A549 treated with GW870086 at 1 μM for 4 hours (cell line): ENCODE data around the gene TEX28. TPM values are rescaled to one million over a fixed set of nuclear protein-coding genes. Genes with fewer than 3 reads are reported as not detected.

ENCODE experiments used
- total RNA-seq: library from RNA; stranded (reverse); fragments of 200-300 nt; extraction: Qiagen RNA extraction; gene quantifications from 5 replicates; pipeline ENCODE4 v1.2.3, GENCODE V29; 2022; ENCODE audit warnings: low read depth

TEX28 gene, protein sequence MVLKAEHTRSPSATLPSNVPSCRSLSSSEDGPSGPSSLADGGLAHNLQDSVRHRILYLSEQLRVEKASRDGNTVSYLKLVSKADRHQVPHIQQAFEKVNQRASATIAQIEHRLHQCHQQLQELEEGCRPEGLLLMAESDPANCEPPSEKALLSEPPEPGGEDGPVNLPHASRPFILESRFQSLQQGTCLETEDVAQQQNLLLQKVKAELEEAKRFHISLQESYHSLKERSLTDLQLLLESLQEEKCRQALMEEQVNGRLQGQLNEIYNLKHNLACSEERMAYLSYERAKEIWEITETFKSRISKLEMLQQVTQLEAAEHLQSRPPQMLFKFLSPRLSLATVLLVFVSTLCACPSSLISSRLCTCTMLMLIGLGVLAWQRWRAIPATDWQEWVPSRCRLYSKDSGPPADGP
- total RNA-seq = 0.09 TPM in 1 of 5 replicates, not detected in the others

GRCh38 chrX:154294791-154295574 is at the start of gene TEX28:
TSS of gene TEX28 (minus strand) at chrX:154295124. CDS start at chrX:154292117, 3,007 bp downstream.

DNA sequence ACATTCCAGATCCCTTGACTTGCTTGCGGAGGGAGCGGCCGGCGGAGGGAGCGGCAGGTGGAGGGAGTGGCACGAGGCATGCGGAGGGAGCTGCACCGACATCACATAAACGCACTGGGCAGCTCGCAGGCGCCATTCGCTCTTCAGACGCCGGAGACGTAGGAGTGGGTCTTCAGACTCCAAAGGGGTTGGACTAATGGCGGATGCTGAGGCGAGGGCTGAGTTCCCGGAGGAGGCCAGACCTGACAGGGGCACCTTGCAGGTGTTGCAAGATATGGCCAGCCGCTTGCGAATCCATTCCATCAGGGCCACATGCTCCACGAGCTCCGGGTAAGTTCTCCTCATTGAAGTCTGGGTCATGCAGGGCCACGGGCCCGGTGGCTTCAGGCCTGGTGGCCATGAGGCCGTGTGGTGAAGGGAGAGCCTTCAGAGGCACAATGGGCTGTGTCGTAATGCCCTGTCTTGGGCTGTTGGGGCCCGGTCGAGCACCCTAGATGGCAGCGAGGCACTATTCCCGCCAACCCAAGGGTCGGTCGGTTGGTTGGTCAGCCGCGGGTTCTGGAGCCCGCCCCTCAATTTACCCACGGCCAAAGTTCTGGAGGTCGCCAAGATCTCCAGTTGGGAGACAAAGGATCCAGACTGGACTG is 863 bp upstream of the TEX28 start, which contains the start of gene TKTL1:
Gene TKTL1, plus strand, starts transcription at position 132 of the 647 bp plus-strand sequence. Its CDS starts 65 bp downstream, at position 197.

GRCh38 chrX:154257282-154257681 is 37.6 kb downstream of the TEX28 start, which contains the start of gene OPN1MW3:
TSS of gene OPN1MW3 (plus strand) at chrX:154257582. CDS start at chrX:154257620, 38 bp downstream.

Other genes starting within 250 kb of the TEX28 start
- gene MECP2, start 197.4 kb downstream of the TEX28 start, total RNA-seq = 17.6 to 22.6 TPM (median 18.4 TPM) in 5 replicates
- not detected in 5 replicates for gene OPN1LW, start 150.9 kb downstream of the TEX28 start, total RNA-seq
- not detected in 5 replicates for gene OPN1MW, start 112.5 kb downstream of the TEX28 start, total RNA-seq
- gene OPN1MW2, start 75.4 kb downstream of the TEX28 start, total RNA-seq = not detected in 5 replicates
- not detected in 5 replicates for gene OPN1MW3, start 37.5 kb downstream of the TEX28 start, total RNA-seq
- gene TKTL1, start 671 bp upstream of the TEX28 start, total RNA-seq = 0.10 to 0.19 TPM (median 0.17 TPM) in 3 of 5 replicates, not detected in the others
- 1,320 to 1,681 TPM (median 1,555 TPM) in 5 replicates for gene FLNA, start 79.5 kb upstream of the TEX28 start, total RNA-seq
- gene EMD, start 84.2 kb upstream of the TEX28 start, total RNA-seq = 115 to 162 TPM (median 151 TPM) in 5 replicates
- gene RPL10, start 103.3 kb upstream of the TEX28 start, total RNA-seq = 5,224 to 6,204 TPM (median 5,426 TPM) in 5 replicates
- 26.1 to 33.5 TPM (median 29.3 TPM) in 5 replicates for gene DNASE1L1, start 114.1 kb upstream of the TEX28 start, total RNA-seq
- 32.2 to 40.3 TPM (median 37.1 TPM) in 5 replicates for gene TAFAZZIN, start 116.4 kb upstream of the TEX28 start, total RNA-seq
- gene ATP6AP1, start 133.6 kb upstream of the TEX28 start, total RNA-seq = 81.6 to 108 TPM (median 104 TPM) in 5 replicates
- 89.4 to 105 TPM (median 103 TPM) in 5 replicates for gene GDI1, start 142.0 kb upstream of the TEX28 start, total RNA-seq
- gene FAM50A, start 149.0 kb upstream of the TEX28 start, total RNA-seq = 92.4 to 124 TPM (median 106 TPM) in 5 replicates
- gene PLXNA3, start 163.2 kb upstream of the TEX28 start, total RNA-seq = 10.8 to 15.6 TPM (median 11.8 TPM) in 5 replicates
- gene LAGE3, start 184.2 kb upstream of the TEX28 start, total RNA-seq = 57.7 to 70.9 TPM (median 68.2 TPM) in 5 replicates
- gene UBL4A, start 191.5 kb upstream of the TEX28 start, total RNA-seq = 64.7 to 72.3 TPM (median 68.9 TPM) in 5 replicates
- gene SLC10A3, start 195.5 kb upstream of the TEX28 start, total RNA-seq = 29.7 to 41.5 TPM (median 40.1 TPM) in 5 replicates
- 32.9 to 47.3 TPM (median 45.3 TPM) in 5 replicates for gene FAM3A, start 221.1 kb upstream of the TEX28 start, total RNA-seq